Transverse colon (tissue), 3 donors: ENCODE results near the gene NEXMIF.

Source experiments
- CTCF ChIP-seq, 5 experiments: fragments of 200-600 bp in 3 of 5; fragments of 450-650 bp in 2 of 5; sonication (generic) in 3 of 5; IDR thresholded peaks; 1 replicate in 2 of 5; 2 replicates in 3 of 5; pipeline ENCODE4 v1.5.1; 2016 to 2017; ENCODE audit warnings: antibody characterized with exemption in 5 of 5, inconsistent platforms in 3 of 5, mild to moderate bottlenecking in 2 of 5, moderate library complexity in 1 of 5
- POLR2A ChIP-seq: fragments of 450-650 bp; IDR thresholded peaks from one replicate; pipeline ENCODE4 v1.6.1; 2016; ENCODE audit warnings: antibody characterized with exemption, mild to moderate bottlenecking, moderate library complexity

- TF ChIP-seq CTCF (IDR thresholded peaks at IDR 0.05) (no peak), POLR2A (no peak)
Measured at GRCh38 chrX:74892561-74892960, 32.7 kb downstream of the NEXMIF start.
